Heart left ventricle (tissue), 16 donors: Measurements from ENCODE around the gene DAB2IP. TPM values are rescaled to one million over a fixed set of nuclear protein-coding genes. Genes with fewer than 3 reads are reported as not detected.

Experiments used
- ATAC-seq, 4 donors: fragments of 200-7000 bp; cut with Tn5 transposase; one replicate each; pipeline ENCODE4 v1.9.1; 2020 to 2022; ENCODE audit warnings: moderate library complexity in 4 of 4, mild to moderate bottlenecking in 3 of 4, moderate number of reproducible peaks in 1 of 4
- DNase-seq, 5 donors: peaks; one replicate each; pipeline ENCODE4 v3.0.0-alpha.2; 2020
- H3K27ac ChIP-seq, 12 donors: fragments of 200-600 bp; sonication (generic) in 4 of 12; one replicate each; pipeline versions ENCODE4 v1.5.0 to v1.8.0; 2016 to 2022; ENCODE audit warnings: mild to moderate bottlenecking in 2 of 12
- H3K27me3 ChIP-seq, 9 donors: fragments of 200-600 bp; sonication (generic) in 2 of 9; one replicate each; pipeline versions ENCODE4 v1.5.1 to v1.8.0; 2016 to 2022; ENCODE audit warnings: mild to moderate bottlenecking in 3 of 9
- H3K36me3 ChIP-seq, 9 donors: fragments of 200-600 bp; sonication (generic) in 2 of 9; one replicate each; pipeline versions ENCODE4 v1.5.0 to v1.8.0; 2018 to 2022; ENCODE audit warnings: mild to moderate bottlenecking in 2 of 9
- H3K4me1 ChIP-seq, 12 donors: fragments of 200-600 bp; sonication (generic) in 4 of 12; one replicate each; pipeline versions ENCODE4 v1.5.0 to v1.8.0; 2016 to 2022; ENCODE audit warnings: mild to moderate bottlenecking in 3 of 12
- H3K4me3 ChIP-seq, 12 donors: fragments of 200-600 bp; sonication (generic) in 4 of 12; one replicate each; pipeline versions ENCODE4 v1.5.0 to v1.8.0; 2017 to 2022; ENCODE audit warnings: mild to moderate bottlenecking in 9 of 12, moderate library complexity in 4 of 12
- H3K9me3 ChIP-seq, 12 donors: fragments of 200-600 bp; sonication (generic) in 4 of 12; one replicate each; pipeline versions ENCODE4 v1.5.0 to v1.8.0; 2016 to 2022; ENCODE audit warnings: mild to moderate bottlenecking in 1 of 12
- POLR2A ChIP-seq, 2 donors: fragments of 450-650 bp; IDR thresholded peaks; one replicate each; pipeline ENCODE4 v1.6.1; 2017; ENCODE audit warnings: antibody characterized with exemption in 2 of 2, mild to moderate bottlenecking in 2 of 2, moderate library complexity in 2 of 2
- WGBS, 4 donors: extraction: QIAGEN DNeasy Blood & Tissue Kit in 2 of 4; methylation state at CpG; one replicate each; pipeline versions ENCODE4 v1.1.5 to v1.1.7; 2013 to 2018; 5-methylcytosine and 5-hydroxymethylcytosine counted together
- intact Hi-C, 10 donors: fragments of 100-400 bp; cut with DNase I; formaldehyde crosslinking; loops; one replicate each; pipeline versions ENCODE4 v1.11.1 to v1.14.2; 2022
- polyA plus RNA-seq, 2 donors: library from polyadenylated mRNA; stranded (reverse); fragments of 200-250 nt; gene quantifications; one replicate each; pipeline ENCODE4 v1.2.3, GENCODE V29; 2013
- total RNA-seq, 9 donors: library from RNA; depleted of rRNA in 2 of 9; stranded (reverse); fragments of >200 nt in 2 of 9; fragmentation: NEBNext Ultra II Directional in 3 of 9; extraction: Animal tissue kit (Norgen Biotek cat#: 25700) in 3 of 9; gene quantifications; one replicate each; pipeline versions ENCODE4 v1.1.0 to v1.2.4, GENCODE V29; 2016 to 2023
- TF ChIP-seq, protein P1 (sequence below), 12 donors: fragments of 200-600 bp; sonication (generic) in 4 of 12; IDR thresholded peaks; one replicate each; pipeline versions ENCODE4 v1.5.0 to v1.8.0; 2018 to 2022; ENCODE audit warnings: antibody characterized with exemption in 12 of 12, mild to moderate bottlenecking in 5 of 12
- donor health status: ischemic (EF 13 %, LVEDD 7.1; RV severe dilation, severe dysfunction).
- donor health status: healthy with polysubstance abuse.
- donor health status: DM: no; HTN: yes; CAD: no.
- donor health status: DM: no; HTN: no; CAD: no.
- donor health status: ischemic (EF 25% LVEDD 6.9; RV normal size, moderate dysfunction).
- donor health status: ischemic (EF 25% LVEDD 5.7; RV mildly dilated, moderate dysfunction).
- donor health status: healthy.
- donor health status: DM: yes; HTN: yes; CAD: no.
- donor health status: ischemic (EF 35%, LVEDD 5.7; RV mildly dilated, moderate dysfunction).
- donor health status: nonischemic (EF 11% LVEDD 7.7; RV severe dilation, severe dysfunction).
- donor health status: DM: yes; HTN: yes; CAD: no.
- donor health status: PGD.
- donor health status: ischemic (EF 29% LVEDD 5.4; RV normal size, mild dysfunction).
- donor health status: nonischemic (EF 23%, LVEDD 6.1; RV moderate dilation, normal function).

The DAB2IP gene
- total and polyA plus RNA-seq, 11 donors, result 30.9 to 103 (median 52.6) TPM

- ATAC-seq, result no peak
- intact Hi-C loops, result no loop called here
Observed at GRCh38 chr9:121667890-121668289, 16.5 kb downstream of the DAB2IP start.

DNA sequence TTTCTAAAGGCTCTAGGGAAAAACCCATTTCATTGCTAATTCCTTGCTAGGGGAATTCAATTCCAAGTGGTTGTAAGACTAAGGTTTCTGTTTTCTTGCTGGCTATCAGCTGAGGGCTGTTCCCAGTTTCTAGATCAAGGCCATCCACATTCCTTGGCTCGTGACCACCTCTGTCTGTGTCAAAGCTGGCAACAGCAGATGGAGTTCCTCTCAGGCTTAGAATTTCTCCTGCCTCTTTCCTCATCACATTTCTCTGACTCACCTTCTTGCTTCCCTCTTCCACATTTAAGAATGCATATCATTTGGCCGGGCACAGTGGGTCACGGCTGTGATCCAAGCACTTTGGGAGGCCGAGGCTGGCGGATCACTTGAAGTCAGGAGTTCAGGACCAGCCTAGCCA, 19.0 kb downstream of the DAB2IP start:
- Histone ChIP-seq H3K27ac (peak overlapping the region in 1 of 12 donors; percentile 33), H3K27me3 (no peaks in the 10 kb centered on the region), H3K4me1 (peaks cover 4 to 71% (median 37%) of the 10 kb centered on the region in 12 donors), H3K36me3 (peaks cover 0 to 14% (median 0%) of the 10 kb centered on the region in 9 donors), H3K9me3 (peaks cover 0 to 7% (median 0%) of the 10 kb centered on the region in 12 donors), H3K4me3 (no peak overlapping the region)
- WGBS, 4 donors, result 75 to 82% (median 77%) methylated on average over 5 of the region's 5 CpGs
- TF ChIP-seq, protein P1, sequence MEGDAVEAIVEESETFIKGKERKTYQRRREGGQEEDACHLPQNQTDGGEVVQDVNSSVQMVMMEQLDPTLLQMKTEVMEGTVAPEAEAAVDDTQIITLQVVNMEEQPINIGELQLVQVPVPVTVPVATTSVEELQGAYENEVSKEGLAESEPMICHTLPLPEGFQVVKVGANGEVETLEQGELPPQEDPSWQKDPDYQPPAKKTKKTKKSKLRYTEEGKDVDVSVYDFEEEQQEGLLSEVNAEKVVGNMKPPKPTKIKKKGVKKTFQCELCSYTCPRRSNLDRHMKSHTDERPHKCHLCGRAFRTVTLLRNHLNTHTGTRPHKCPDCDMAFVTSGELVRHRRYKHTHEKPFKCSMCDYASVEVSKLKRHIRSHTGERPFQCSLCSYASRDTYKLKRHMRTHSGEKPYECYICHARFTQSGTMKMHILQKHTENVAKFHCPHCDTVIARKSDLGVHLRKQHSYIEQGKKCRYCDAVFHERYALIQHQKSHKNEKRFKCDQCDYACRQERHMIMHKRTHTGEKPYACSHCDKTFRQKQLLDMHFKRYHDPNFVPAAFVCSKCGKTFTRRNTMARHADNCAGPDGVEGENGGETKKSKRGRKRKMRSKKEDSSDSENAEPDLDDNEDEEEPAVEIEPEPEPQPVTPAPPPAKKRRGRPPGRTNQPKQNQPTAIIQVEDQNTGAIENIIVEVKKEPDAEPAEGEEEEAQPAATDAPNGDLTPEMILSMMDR (IDR thresholded peaks at IDR 0.05), result no peak
- TF ChIP-seq POLR2A (IDR thresholded peaks at IDR 0.05), result no peak
- ATAC-seq (peak in 2 of 4 donors; percentile 43 to 44), DNase-seq (peak in 2 of 5 donors; percentile 48 to 71)
- intact Hi-C loops, result loop anchor here in 2 of 10 donors (5.0 to 10.0 kb wide), 2 partner anchors 116 to 118 kb away; no protein-coding TSS in a partner anchor

More at GRCh38 chr9:121667890-121668289, 16.5 kb downstream of the DAB2IP start:
- 85 to 90% (median 87%) methylated on average over 9 of the region's 9 CpGs for WGBS, 4 donors
- no peak overlapping the region for H3K27ac ChIP-seq
- no peak for DNase-seq
- no peak overlapping the region for H3K4me3 ChIP-seq
- peaks cover 4 to 62% (median 26%) of the 10 kb centered on the region in 12 donors for H3K4me1 ChIP-seq
- TF ChIP-seq, protein P1 (IDR thresholded peaks at IDR 0.05), result no peak
- TF ChIP-seq POLR2A (IDR thresholded peaks at IDR 0.05), result no peak
- peaks cover 0 to 14% (median 0%) of the 10 kb centered on the region in 9 donors for H3K36me3 ChIP-seq
- peaks cover 0 to 7% (median 0%) of the 10 kb centered on the region in 12 donors for H3K9me3 ChIP-seq
- no peaks in the 10 kb centered on the region for H3K27me3 ChIP-seq

- TF ChIP-seq POLR2A (IDR thresholded peaks at IDR 0.05), result no peak
- TF ChIP-seq, protein P1 (IDR thresholded peaks at IDR 0.05), result no peak
- Histone ChIP-seq H3K9me3 (peaks cover 0 to 7% (median 0%) of the 10 kb centered on the region in 12 donors), H3K4me1 (peaks cover 4 to 77% (median 48%) of the 10 kb centered on the region in 12 donors), H3K27me3 (no peaks in the 10 kb centered on the region), H3K4me3 (no peak overlapping the region), H3K36me3 (peaks cover 0 to 14% (median 0%) of the 10 kb centered on the region in 9 donors), H3K27ac (peak overlapping the region in 2 of 12 donors; percentile 23 to 61)
- DNase-seq, result no peak
- intact Hi-C loops, result loop anchor here in 2 of 10 donors (5.0 to 10.0 kb wide), 2 partner anchors 117 to 119 kb away; no protein-coding TSS in a partner anchor
- 39 to 52% (median 43%) methylated on average over 5 of the region's 5 CpGs for WGBS, 4 donors
- peak in 3 of 4 donors; percentile 25 to 57 (median 51) for ATAC-seq
Observed at GRCh38 chr9:121671612-121672155, 20.2 kb downstream of the DAB2IP start.

GRCh38 chr9:121672213-121672612, 20.8 kb downstream of the DAB2IP start:
- Histone ChIP-seq H3K9me3 (peaks cover 0 to 7% (median 0%) of the 10 kb centered on the region in 12 donors), H3K4me3 (no peak overlapping the region), H3K4me1 (peaks cover 4 to 82% (median 52%) of the 10 kb centered on the region in 12 donors), H3K36me3 (peaks cover 0 to 14% (median 0%) of the 10 kb centered on the region in 9 donors), H3K27ac (peak overlapping the region in 2 of 12 donors; percentile 23 to 61), H3K27me3 (no peaks in the 10 kb centered on the region)
- 74 to 80% (median 79%) methylated on average over 7 of the region's 7 CpGs for WGBS, 4 donors
- ATAC-seq, result no peak
- intact Hi-C loops, result loop anchor here in 2 of 10 donors (5.0 to 10.0 kb wide), 2 partner anchors 117 to 120 kb away; no protein-coding TSS in a partner anchor
- TF ChIP-seq POLR2A (IDR thresholded peaks at IDR 0.05), result no peak
- TF ChIP-seq, protein P1 (IDR thresholded peaks at IDR 0.05), result no peak
- no peak for DNase-seq
